IMR-90 (cell line): ENCODE measurements around the gene KCNQ1. TPM values are rescaled to one million over a fixed set of nuclear protein-coding genes. Genes with fewer than 3 reads are reported as not detected.

Source experiments
- ATAC-seq: fragments of 200-7000 bp; cut with Tn5 transposase; 2 replicates; pipeline ENCODE4 v1.9.1; 2020; ENCODE audit warnings: low read depth, mild to moderate bottlenecking, moderate library complexity
- BruUV-seq: library from RNA; stranded (reverse); fragments of 400-500 nt; replicated peaks from 2 replicates; lab custom pipeline; 2021; lab: Mats Ljungman, UMichigan
- CTCF ChIA-PET: fragments of 300-600 bp; formaldehyde crosslinking; extraction: SDS; loops from one replicate; lab custom pipeline; 2021; ENCODE audit warnings: antibody characterized with exemption; lab: Yijun Ruan, JAX
- POLR2A ChIA-PET: fragments of 300-600 bp; sonication (Branson Sonifier 250); formaldehyde crosslinking; loops from one replicate; lab custom pipeline; 2022; ENCODE audit warnings: antibody characterized with exemption; ENCODE audit not compliant: unreplicated experiment; lab: Charles Lee
- DNase-seq: peaks from one replicate; pipeline ENCODE4 v3.0.0; 2013
- H2AFZ ChIP-seq: replicated peaks from 2 replicates; pipeline ENCODE3; 2013; ENCODE audit warnings: low read length, mild to moderate bottlenecking; ENCODE audit not compliant: poor library complexity
- H2AK5ac ChIP-seq: 2 replicates; pipeline ENCODE4 v1.6.1; 2013; ENCODE audit warnings: low read depth, low read length, inconsistent platforms
- H2AK9ac ChIP-seq: replicated peaks from 2 replicates; pipeline ENCODE3; 2013; ENCODE audit warnings: mild to moderate bottlenecking, low read depth, low read length, moderate library complexity; ENCODE audit not compliant: poor library complexity
- H2BK120ac ChIP-seq: 2 replicates; pipeline ENCODE4 v1.6.1; 2013; ENCODE audit warnings: low read depth, low read length, inconsistent platforms
- H2BK15ac ChIP-seq: 3 replicates; pipeline ENCODE4 v1.6.1; 2013; ENCODE audit warnings: low read depth, low read length, inconsistent platforms
- H2BK20ac ChIP-seq: 2 replicates; pipeline ENCODE4 v1.6.1; 2013; ENCODE audit warnings: low read depth, mild to moderate bottlenecking, inconsistent platforms, low read length, moderate library complexity
- H2BK5ac ChIP-seq: 2 replicates; pipeline ENCODE4 v1.6.1; 2013; ENCODE audit warnings: mild to moderate bottlenecking, low read depth, low read length, inconsistent platforms; ENCODE audit not compliant: poor library complexity, severe bottlenecking
- H3K14ac ChIP-seq: replicated peaks from 2 replicates; pipeline ENCODE4 v1.6.1; 2013; ENCODE audit warnings: low read depth, low read length, inconsistent platforms
- H3K18ac ChIP-seq: 2 replicates; pipeline ENCODE4 v1.6.1; 2013; ENCODE audit warnings: low read depth, low read length, control low read depth
- H3K23ac ChIP-seq: 2 replicates; pipeline ENCODE4 v1.6.1; 2013; ENCODE audit warnings: low read depth, low read length, inconsistent platforms
- H3K27ac ChIP-seq: 2 replicates; pipeline ENCODE4 v1.5.1; 2013; ENCODE audit warnings: mild to moderate bottlenecking, control low read depth, low read length; ENCODE audit not compliant: insufficient read depth
- H3K27me3 ChIP-seq: 2 replicates; pipeline ENCODE4 v1.6.1; 2013; ENCODE audit warnings: low read length; ENCODE audit not compliant: control insufficient read depth, insufficient read depth
- H3K36me3 ChIP-seq: 2 replicates; pipeline ENCODE4 v1.6.1; 2013; ENCODE audit warnings: low read length, mixed read lengths; ENCODE audit not compliant: control insufficient read depth, insufficient read depth
- H3K4ac ChIP-seq: 2 replicates; pipeline ENCODE4 v1.6.1; 2013; ENCODE audit warnings: low read depth, low read length, inconsistent platforms
- H3K4me1 ChIP-seq: 2 replicates; pipeline ENCODE4 v1.6.1; 2013; ENCODE audit warnings: low read length, mixed read lengths; ENCODE audit not compliant: control insufficient read depth, insufficient read depth
- H3K4me2 ChIP-seq: 2 replicates; pipeline ENCODE4 v1.6.1; 2013; ENCODE audit warnings: low read depth, mild to moderate bottlenecking, control low read depth, low read length, moderate library complexity
- H3K4me3 ChIP-seq: 2 replicates; pipeline ENCODE4 v1.5.1; 2013; ENCODE audit warnings: low read depth, mild to moderate bottlenecking, control low read depth, low read length, moderate library complexity; ENCODE audit not compliant: insufficient read depth
- H3K56ac ChIP-seq: 2 replicates; pipeline ENCODE4 v1.6.1; 2013; ENCODE audit warnings: low read length, inconsistent platforms; ENCODE audit not compliant: insufficient read depth; ENCODE audit errors: extremely low read depth
- H3K79me1 ChIP-seq, 2 experiments: 2 replicates each; pipeline ENCODE4 v1.6.1; 2013; ENCODE audit warnings: low read length in 2 of 2, inconsistent platforms in 1 of 2, low read depth in 1 of 2
- H3K9ac ChIP-seq: 2 replicates; pipeline ENCODE4 v1.6.1; 2013; ENCODE audit warnings: low read depth, low read length, control low read depth
- H3K9me1 ChIP-seq: 2 replicates; pipeline ENCODE4 v1.6.1; 2013; ENCODE audit warnings: low read length, inconsistent platforms; ENCODE audit not compliant: insufficient read depth
- H3K9me3 ChIP-seq: 2 replicates; pipeline ENCODE4 v1.6.1; 2013; ENCODE audit warnings: low read length; ENCODE audit not compliant: control insufficient read depth, insufficient read depth
- H4K20me1 ChIP-seq: 2 replicates; pipeline ENCODE4 v1.6.1; 2013; ENCODE audit warnings: low read length, inconsistent platforms; ENCODE audit not compliant: insufficient read depth
- H4K5ac ChIP-seq: 2 replicates; pipeline ENCODE4 v1.6.1; 2013; ENCODE audit warnings: mild to moderate bottlenecking, low read depth, low read length, control low read depth
- H4K8ac ChIP-seq, 2 experiments: 2 replicates each; pipeline ENCODE4 v1.6.1; 2013; ENCODE audit warnings: low read depth in 2 of 2, low read length in 2 of 2, control low read depth in 1 of 2, inconsistent platforms in 1 of 2
- H4K91ac ChIP-seq: 2 replicates; pipeline ENCODE4 v1.6.1; 2013; ENCODE audit warnings: low read depth, low read length, inconsistent platforms; ENCODE audit not compliant: insufficient read depth
- BHLHE40 ChIP-seq: fragments of 150-350 bp; IDR thresholded peaks from 2 replicates; pipeline ENCODE4 v1.6.1; 2016; ENCODE audit warnings: mild to moderate bottlenecking, low read depth, low read length
- CEBPB ChIP-seq: IDR thresholded peaks from 2 replicates; pipeline ENCODE4 v1.6.1; 2012; ENCODE audit warnings: low read depth, low read length, improper control_type of control experiment
- CHD1 ChIP-seq: IDR thresholded peaks from 2 replicates; pipeline ENCODE4 v1.6.1; 2012; ENCODE audit warnings: low read depth, low read length, improper control_type of control experiment
- ELK1 ChIP-seq: fragments of 150-350 bp; IDR thresholded peaks from 2 replicates; pipeline ENCODE4 v1.6.1; 2016; ENCODE audit warnings: low read depth, mild to moderate bottlenecking, low read length, moderate library complexity, borderline replicate concordance
- FOS ChIP-seq: fragments of 150-350 bp; IDR thresholded peaks from 2 replicates; pipeline ENCODE4 v1.6.1; 2016; ENCODE audit warnings: low read depth, low read length
- MAFK ChIP-seq: IDR thresholded peaks from 2 replicates; pipeline ENCODE4 v1.6.1; 2012; ENCODE audit warnings: low read depth, low read length, improper control_type of control experiment
- MAZ ChIP-seq: IDR thresholded peaks from 2 replicates; pipeline ENCODE4 v1.6.1; 2012; ENCODE audit warnings: low read depth, mild to moderate bottlenecking, low read length, improper control_type of control experiment, moderate library complexity, borderline replicate concordance
- MXI1 ChIP-seq: IDR thresholded peaks from 2 replicates; pipeline ENCODE4 v1.6.1; 2012; ENCODE audit warnings: low read depth, mild to moderate bottlenecking, low read length, moderate library complexity, borderline replicate concordance
- NFE2L2 ChIP-seq: fragments of 150-350 bp; IDR thresholded peaks from 2 replicates; pipeline ENCODE4 v1.6.1; 2016; ENCODE audit warnings: low read depth, mild to moderate bottlenecking, low read length
- POLR2A ChIP-seq: IDR thresholded peaks from 2 replicates; pipeline ENCODE4 v1.6.1; 2012; ENCODE audit warnings: mild to moderate bottlenecking, low read depth, low read length
- RAD21 ChIP-seq: IDR thresholded peaks from 2 replicates; pipeline ENCODE4 v1.6.1; 2012; ENCODE audit warnings: low read length, improper control_type of control experiment
- RCOR1 ChIP-seq: IDR thresholded peaks from 2 replicates; pipeline ENCODE4 v1.6.1; 2012; ENCODE audit warnings: mild to moderate bottlenecking, low read length, improper control_type of control experiment; ENCODE audit not compliant: insufficient replicate concordance
- RFX5 ChIP-seq: IDR thresholded peaks from 2 replicates; pipeline ENCODE4 v1.8.0; 2012; ENCODE audit warnings: low read depth, mild to moderate bottlenecking, low read length, moderate library complexity
- SMC3 ChIP-seq: fragments of 150-350 bp; IDR thresholded peaks from 2 replicates; pipeline ENCODE4 v1.6.1; 2016; ENCODE audit warnings: low read depth, mild to moderate bottlenecking, antibody characterized with exemption, low read length, moderate library complexity
- WGBS, 2 experiments: methylation state at CpG; one replicate each; pipeline versions ENCODE4 v1.1.5 to v1.1.7; 2013; ENCODE audit warnings: missing lambda C conversion rate in 2 of 2; ENCODE audit not compliant: insufficient read length in 1 of 2; ENCODE audit errors: extremely low coverage in 2 of 2; 5-methylcytosine and 5-hydroxymethylcytosine counted together
- dilution Hi-C: fragments of 300-500 bp; cut with HindIII; formaldehyde crosslinking; loops from one replicate; pipeline ENCODE4 v1.14.3; 2018; ENCODE audit warnings: low sequenced_read_pairs; ENCODE audit not compliant: unreplicated experiment
- in situ Hi-C: fragments of 300-500 bp; cut with MboI; formaldehyde crosslinking; loops from 3 replicates; pipeline ENCODE4 v1.14.3; 2019; ENCODE audit warnings: low sequenced_read_pairs, inconsistent platforms, mixed read lengths
- intact Hi-C: fragments of 100-400 bp; cut with micrococcal nuclease; formaldehyde crosslinking; loops from 2 replicates; pipeline ENCODE4 v1.10.0; 2022
- polyA plus RNA-seq, 3 experiments: library from polyadenylated mRNA; depleted of rRNA; stranded (reverse); fragments of >200 nt; gene quantifications; 2 replicates each; pipeline ENCODE4 v1.2.3, GENCODE V29; 2012; ENCODE audit warnings: low replicate concordance in 1 of 3
- total RNA-seq: library from RNA; depleted of rRNA; stranded (reverse); fragments of >200 nt; gene quantifications from 2 replicates; pipeline ENCODE4 v1.2.3, GENCODE V29; 2012
- TF ChIP-seq, protein P1 (sequence below): fragments of 150-350 bp; IDR thresholded peaks from 2 replicates; pipeline ENCODE4 v1.6.1; 2017; ENCODE audit warnings: mild to moderate bottlenecking, antibody characterized with exemption, low read length, low read depth
- TF ChIP-seq, protein P2 (sequence below): conservative IDR thresholded peaks from 2 replicates; pipeline ENCODE4 v1.5.1; 2012; ENCODE audit warnings: mild to moderate bottlenecking, low read depth, low read length, improper control_type of control experiment

The KCNQ1 gene
- total and polyA plus RNA-seq, 2 of the 4 experiments (the other 2 are of a cell fraction): 0.07 TPM; not detected in 1

- DNase-seq (no peak), ATAC-seq (no peak)
- in situ Hi-C loops (no loop called here), intact Hi-C loops (no loop called here), dilution Hi-C loops (no loop called here)
- BruUV-seq: no TSS peak
- no peaks in the 10 kb centered on the region for H3K9me1 ChIP-seq
- H3K9me3 ChIP-seq: peaks cover 5% of the 10 kb centered on the region; the same call in 1 of the 2 replicates
- ChIA-PET CTCF (no interaction called here), POLR2A (no interaction called here)
- no peak overlapping the region for H4K8ac ChIP-seq
- no peak overlapping the region for H2AK5ac ChIP-seq
- H2BK120ac ChIP-seq: no peak overlapping the region
- peaks cover 3% of the 10 kb centered on the region; the same call in 1 of the 2 replicates for H3K4me1 ChIP-seq
- no peak overlapping the region for H2BK15ac ChIP-seq
- no peak overlapping the region for H3K4me3 ChIP-seq
- no peak overlapping the region for H3K9ac ChIP-seq
- no peak overlapping the region for H3K56ac ChIP-seq
- no peak overlapping the region for H2BK20ac ChIP-seq
- H3K79me1 ChIP-seq: peaks cover 0 to 10% of the 10 kb centered on the region in 2 experiments; a peak in 1 of 4 replicates
- H2AFZ ChIP-seq: no peak overlapping the region
- no peak overlapping the region for H2BK5ac ChIP-seq
- no peak overlapping the region for H3K4ac ChIP-seq
- no peak overlapping the region for H3K4me2 ChIP-seq
- no peak overlapping the region for H3K27ac ChIP-seq
- WGBS, 2 experiments: no CpG with 5 or more reads among the region's 5 CpGs
- H3K14ac ChIP-seq: no peak overlapping the region
- no peak overlapping the region for H3K18ac ChIP-seq
- TF ChIP-seq RFX5: no peak
- no peak for TF ChIP-seq MAFK
- no peak for TF ChIP-seq CHD1
- no peak for TF ChIP-seq FOS
- TF ChIP-seq, protein P1, sequence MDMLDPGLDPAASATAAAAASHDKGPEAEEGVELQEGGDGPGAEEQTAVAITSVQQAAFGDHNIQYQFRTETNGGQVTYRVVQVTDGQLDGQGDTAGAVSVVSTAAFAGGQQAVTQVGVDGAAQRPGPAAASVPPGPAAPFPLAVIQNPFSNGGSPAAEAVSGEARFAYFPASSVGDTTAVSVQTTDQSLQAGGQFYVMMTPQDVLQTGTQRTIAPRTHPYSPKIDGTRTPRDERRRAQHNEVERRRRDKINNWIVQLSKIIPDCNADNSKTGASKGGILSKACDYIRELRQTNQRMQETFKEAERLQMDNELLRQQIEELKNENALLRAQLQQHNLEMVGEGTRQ: no peak
- TF ChIP-seq MAZ: no peak
- TF ChIP-seq SMC3: no peak
- TF ChIP-seq RCOR1: no peak
- no peak for TF ChIP-seq POLR2A
- TF ChIP-seq NFE2L2: no peak
- TF ChIP-seq BHLHE40: no peak
- no peak for TF ChIP-seq RAD21
- TF ChIP-seq, protein P2, sequence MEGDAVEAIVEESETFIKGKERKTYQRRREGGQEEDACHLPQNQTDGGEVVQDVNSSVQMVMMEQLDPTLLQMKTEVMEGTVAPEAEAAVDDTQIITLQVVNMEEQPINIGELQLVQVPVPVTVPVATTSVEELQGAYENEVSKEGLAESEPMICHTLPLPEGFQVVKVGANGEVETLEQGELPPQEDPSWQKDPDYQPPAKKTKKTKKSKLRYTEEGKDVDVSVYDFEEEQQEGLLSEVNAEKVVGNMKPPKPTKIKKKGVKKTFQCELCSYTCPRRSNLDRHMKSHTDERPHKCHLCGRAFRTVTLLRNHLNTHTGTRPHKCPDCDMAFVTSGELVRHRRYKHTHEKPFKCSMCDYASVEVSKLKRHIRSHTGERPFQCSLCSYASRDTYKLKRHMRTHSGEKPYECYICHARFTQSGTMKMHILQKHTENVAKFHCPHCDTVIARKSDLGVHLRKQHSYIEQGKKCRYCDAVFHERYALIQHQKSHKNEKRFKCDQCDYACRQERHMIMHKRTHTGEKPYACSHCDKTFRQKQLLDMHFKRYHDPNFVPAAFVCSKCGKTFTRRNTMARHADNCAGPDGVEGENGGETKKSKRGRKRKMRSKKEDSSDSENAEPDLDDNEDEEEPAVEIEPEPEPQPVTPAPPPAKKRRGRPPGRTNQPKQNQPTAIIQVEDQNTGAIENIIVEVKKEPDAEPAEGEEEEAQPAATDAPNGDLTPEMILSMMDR: no peak
- TF ChIP-seq ELK1: no peak
- no peak for TF ChIP-seq MXI1
- TF ChIP-seq CEBPB: no peak
- no peak overlapping the region for H3K23ac ChIP-seq
- no peak overlapping the region for H2AK9ac ChIP-seq
- H3K36me3 ChIP-seq: no peaks in the 10 kb centered on the region
- peaks cover 22% of the 10 kb centered on the region for H4K20me1 ChIP-seq
- H3K27me3 ChIP-seq: peaks cover 4% of the 10 kb centered on the region; the same call in 1 of the 2 replicates
- H4K5ac ChIP-seq: no peak overlapping the region
- no peak overlapping the region for H4K91ac ChIP-seq
Observed at GRCh38 chr11:2701898-2702434, 257.2 kb downstream of the KCNQ1 start.
